Thoracic aorta (tissue), 2 donors: ENCODE results near the gene TTC31. TPM values are rescaled to one million over a fixed set of nuclear protein-coding genes. Genes with fewer than 3 reads are reported as not detected.

Experiments used
- ATAC-seq: fragments of 150-250 bp; one replicate; pipeline ENCODE4 v1.8.0; 2017; ENCODE audit warnings: low read depth; ENCODE audit not compliant: insufficient number of reproducible peaks, low FRiP score
- DNase-seq: peaks from one replicate; pipeline ENCODE4 v3.0.0-alpha.2; 2020; ENCODE audit warnings: low spot score
- H3K27ac ChIP-seq, 2 donors: fragments of 200-600 bp; sonication (generic); 1 replicate in 1 of 2; 2 replicates in 1 of 2; pipeline ENCODE4 v1.5.1; 2016; ENCODE audit warnings: mild to moderate bottlenecking in 2 of 2, moderate library complexity in 2 of 2
- H3K27me3 ChIP-seq: fragments of 200-600 bp; sonication (generic); replicated peaks from 2 replicates; pipeline ENCODE4 v1.6.0; 2016; ENCODE audit warnings: mild to moderate bottlenecking; ENCODE audit not compliant: insufficient read depth
- H3K36me3 ChIP-seq: fragments of 200-600 bp; sonication (generic); one replicate; pipeline ENCODE4 v1.5.1; 2016
- H3K4me1 ChIP-seq, 2 donors: fragments of 200-600 bp; sonication (generic); 1 replicate in 1 of 2; 2 replicates in 1 of 2; pipeline versions ENCODE4 v1.5.1 to v1.6.0; 2016; ENCODE audit warnings: low read depth in 2 of 2, mild to moderate bottlenecking in 1 of 2; ENCODE audit not compliant: control insufficient read depth in 1 of 2
- H3K4me3 ChIP-seq: fragments of 200-600 bp; sonication (generic); 2 replicates; pipeline ENCODE4 v1.5.1; 2016; ENCODE audit warnings: mild to moderate bottlenecking
- H3K9me3 ChIP-seq: fragments of 200-600 bp; sonication (generic); 2 replicates; pipeline ENCODE4 v1.5.1; 2016
- CTCF ChIP-seq: fragments of 200-600 bp; sonication (generic); IDR thresholded peaks from one replicate; pipeline ENCODE4 v1.5.1; 2019; ENCODE audit warnings: antibody characterized with exemption
- total RNA-seq, 2 donors: library from RNA; depleted of rRNA; stranded (reverse); fragments of >200 nt; gene quantifications; one replicate each; pipeline versions ENCODE4 v1.1.0 to v1.2.3, GENCODE V29; 2016

The TTC31 gene
- total RNA-seq, 2 donors from 2014 or later, result 37.9 to 38.9 TPM

DNA sequence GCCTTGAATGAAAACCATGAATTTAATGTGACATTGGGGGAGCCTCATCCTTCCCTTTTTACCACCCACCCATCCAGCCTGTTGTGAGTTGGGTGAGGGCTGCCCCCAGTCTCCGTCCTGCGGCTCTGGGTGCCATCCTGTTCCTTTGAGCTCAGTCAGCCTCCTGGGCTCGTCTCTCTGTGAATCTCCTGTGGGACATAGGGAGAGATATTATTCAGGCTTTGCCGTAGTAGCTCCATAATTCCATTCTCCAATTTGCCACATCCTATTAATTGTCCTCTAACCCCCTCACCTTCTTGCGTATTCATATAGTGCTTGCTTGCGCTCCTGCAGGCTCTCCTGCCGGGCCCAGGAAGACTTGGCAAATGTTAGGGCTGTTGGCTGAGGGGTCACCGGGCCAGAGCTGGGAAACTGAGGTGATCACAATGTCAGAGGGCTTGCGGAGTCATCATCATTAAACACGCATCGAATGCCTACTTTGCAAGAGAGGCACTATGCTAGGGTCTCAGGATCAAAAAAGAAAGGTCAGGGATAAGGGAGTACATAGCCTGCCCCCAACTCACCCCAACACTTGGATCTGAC lies 43.9 kb downstream of the TTC31 start:
- DNase-seq, result no peak
- H3K4me3 ChIP-seq, result no peak overlapping the region
- TF ChIP-seq CTCF, result no peak

GRCh38 chr2:74527741-74528140 lies 44.9 kb downstream of the TTC31 start:
- no peak for TF ChIP-seq CTCF
- DNase-seq, result no peak
- Histone ChIP-seq H3K36me3 (peaks cover 21% of the 10 kb centered on the region), H3K4me1 (peaks cover 14 to 27% of the 10 kb centered on the region in 2 donors), H3K9me3 (no peaks in the 10 kb centered on the region), H3K27ac (no peak overlapping the region), H3K4me3 (no peak overlapping the region), H3K27me3 (no peaks in the 10 kb centered on the region)
- no peak for ATAC-seq

More for the DNA sequence above, 43.9 kb downstream of the TTC31 start:
- H3K4me1 ChIP-seq, result peaks cover 14 to 27% of the 10 kb centered on the region in 2 donors
- H3K36me3 ChIP-seq, result peaks cover 19% of the 10 kb centered on the region
- H3K27me3 ChIP-seq, result no peaks in the 10 kb centered on the region
- ATAC-seq, result no peak
- H3K9me3 ChIP-seq, result no peaks in the 10 kb centered on the region
- no peak overlapping the region for H3K27ac ChIP-seq

GRCh38 chr2:74528600-74529356 lies 45.9 kb downstream of the TTC31 start:
- DNase-seq (no peak), ATAC-seq (no peak)
- TF ChIP-seq CTCF, result no peak
- Histone ChIP-seq H3K4me3 (peak overlapping the region; percentile 100), H3K36me3 (peaks cover 31% of the 10 kb centered on the region), H3K9me3 (no peaks in the 10 kb centered on the region), H3K27me3 (no peaks in the 10 kb centered on the region), H3K4me1 (peaks cover 14 to 27% of the 10 kb centered on the region in 2 donors), H3K27ac (peak overlapping the region; percentile 81)

DNA sequence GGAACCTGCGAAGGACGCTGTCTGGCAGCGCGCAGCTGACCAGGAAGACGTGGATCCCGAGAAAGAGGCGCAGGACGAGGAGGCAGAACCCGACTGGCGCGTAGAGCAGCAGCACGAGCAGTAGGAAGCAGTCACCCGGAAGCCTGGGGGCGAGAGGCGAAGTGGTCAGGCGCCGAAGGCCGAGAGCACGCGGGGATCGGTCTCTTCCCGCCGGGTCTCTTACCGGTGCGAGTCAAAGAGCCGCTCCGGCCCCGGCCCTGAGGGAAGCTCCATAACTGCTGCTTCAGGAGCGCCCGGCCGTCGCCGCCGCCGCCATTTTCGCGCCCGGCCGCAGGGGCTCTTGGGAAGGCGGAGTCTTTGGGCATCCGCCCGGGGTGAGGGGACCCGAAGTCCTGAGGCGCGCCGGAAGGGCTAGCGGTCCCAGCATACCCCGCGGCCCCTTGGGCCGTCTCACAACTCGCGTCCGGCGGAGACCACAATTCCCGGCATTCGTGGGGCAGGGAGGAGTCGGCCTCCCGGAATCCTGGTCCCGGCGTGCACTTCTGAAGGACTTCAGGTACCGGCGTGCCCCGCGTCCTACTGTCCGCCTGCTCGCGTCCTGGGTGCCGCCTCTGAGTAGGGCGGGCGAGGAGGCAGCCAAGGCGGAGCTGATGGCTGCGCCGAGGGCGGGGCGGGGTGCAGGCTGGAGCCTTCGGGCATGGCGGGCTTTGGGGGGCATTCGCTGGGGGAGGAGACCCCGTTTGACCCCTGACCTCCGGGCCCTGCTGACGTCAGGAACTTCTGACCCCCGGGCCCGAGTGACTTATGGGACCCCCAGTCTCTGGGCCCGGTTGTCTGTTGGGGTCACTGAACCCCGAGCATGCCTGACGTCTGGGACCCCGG lies 46.7 kb downstream of the TTC31 start, which contains the start of the genes AUP1 and HTRA2:
TSS of gene AUP1 (minus strand) at position 350 of the 882 bp plus-strand sequence. CDS start at position 273, 77 bp downstream.
TSS of gene HTRA2 (plus strand) at position 577 of the 882 bp plus-strand sequence. CDS start at position 651, 74 bp downstream.
- H3K4me3 ChIP-seq, result peak within 1 kb of the TSS; percentile 100
- peaks cover 14 to 27% of the 10 kb centered on the region in 2 donors for H3K4me1 ChIP-seq
- peak within 1 kb of the TSS; percentile 81 for H3K27ac ChIP-seq
- TF ChIP-seq CTCF, result no peak
- H3K27me3 ChIP-seq, result no peaks in the 10 kb centered on the region
- DNase-seq, result peak; percentile 94
- ATAC-seq, result peak; percentile 87
- no peaks in the 10 kb centered on the region for H3K9me3 ChIP-seq
- peaks cover 34% of the 10 kb centered on the region for H3K36me3 ChIP-seq
